Left kidney (tissue), 2 donors: ENCODE data around the gene IL4I1. TPM values are rescaled to one million over a fixed set of nuclear protein-coding genes. Genes with fewer than 3 reads are reported as not detected.

Source experiments
- DNase-seq: peaks from one replicate; pipeline ENCODE4 v3.0.0-alpha.2; 2013
- polyA plus RNA-seq: library from polyadenylated mRNA; unstranded; fragments of 120-200 nt; gene quantifications from one replicate; pipeline ENCODE4 v1.2.1, GENCODE V29; 2013; ENCODE audit not compliant: insufficient read length

Gene IL4I1
- polyA plus RNA-seq, 1 donor = 2.7 TPM

- DNase-seq = no peak
Measured at GRCh38 chr19:49924004-49924880, 27.6 kb upstream of the IL4I1 start.

- no peak for DNase-seq
Measured at GRCh38 chr19:49923055-49924003, 26.6 kb upstream of the IL4I1 start.

- DNase-seq = no peak
Measured at GRCh38 chr19:49921871-49922795, 25.4 kb upstream of the IL4I1 start.

- DNase-seq = no peak
Measured at GRCh38 chr19:49920624-49921363, 24.1 kb upstream of the IL4I1 start.

- DNase-seq = no peak
Measured at GRCh38 chr19:49918089-49918488, 21.4 kb upstream of the IL4I1 start.

GRCh38 chr19:49916839-49917733, 20.4 kb upstream of the IL4I1 start:
- DNase-seq = no peak

GRCh38 chr19:49915271-49915670, 18.6 kb upstream of the IL4I1 start:
- DNase-seq = no peak

GRCh38 chr19:49913720-49914119, 17.0 kb upstream of the IL4I1 start:
- DNase-seq = no peak

GRCh38 chr19:49912965-49913685, 16.4 kb upstream of the IL4I1 start:
- DNase-seq = no peak

- DNase-seq = no peak
Measured at GRCh38 chr19:49911381-49912145, 14.9 kb upstream of the IL4I1 start.

GRCh38 chr19:49910179-49910578, 13.5 kb upstream of the IL4I1 start:
- DNase-seq = no peak

- DNase-seq = no peak
Measured at GRCh38 chr19:49908480-49909420, 12.1 kb upstream of the IL4I1 start.

GRCh38 chr19:49907745-49908446, 11.2 kb upstream of the IL4I1 start:
- no peak for DNase-seq

GRCh38 chr19:49906879-49907564, 10.3 kb upstream of the IL4I1 start:
- DNase-seq = no peak

GRCh38 chr19:49904136-49904535, 7.4 kb upstream of the IL4I1 start:
- no peak for DNase-seq
